Smooth muscle cell (in vitro differentiated cells): ENCODE measurements around the gene TMPRSS9. TPM values are rescaled to one million over a fixed set of nuclear protein-coding genes. Genes with fewer than 3 reads are reported as not detected.

Experiments used
- DNase-seq: peaks from one replicate; lab custom pipeline; 2025; ENCODE audit not compliant: unreplicated experiment; lab: John Stamatoyannopoulos, UW
- H2AFZ ChIP-seq: fragments of 200-600 bp; sonication (generic); 2 replicates; pipeline ENCODE4 v1.6.0; 2016; ENCODE audit warnings: antibody characterized with exemption, low read depth, mild to moderate bottlenecking
- H3F3A ChIP-seq: fragments of 200-600 bp; sonication (generic); 2 replicates; pipeline ENCODE4 v1.6.0; 2017; ENCODE audit warnings: antibody characterized with exemption, low read depth
- H3K27ac ChIP-seq: fragments of 200-600 bp; sonication (generic); 2 replicates; pipeline ENCODE4 v1.5.1; 2016; ENCODE audit warnings: low read depth, mild to moderate bottlenecking
- H3K27me3 ChIP-seq: fragments of 200-600 bp; sonication (generic); 2 replicates; pipeline ENCODE4 v1.6.1; 2016; ENCODE audit warnings: low read depth, mild to moderate bottlenecking
- H3K36me3 ChIP-seq: fragments of 200-600 bp; sonication (generic); 2 replicates; pipeline ENCODE4 v1.5.1; 2016; ENCODE audit warnings: low read depth
- H3K4me1 ChIP-seq: fragments of 200-600 bp; sonication (generic); 2 replicates; pipeline ENCODE4 v1.5.1; 2016; ENCODE audit warnings: low read depth
- H3K4me2 ChIP-seq: fragments of 200-600 bp; sonication (generic); 2 replicates; pipeline ENCODE4 v1.6.0; 2016; ENCODE audit warnings: mild to moderate bottlenecking
- H3K4me3 ChIP-seq: fragments of 200-600 bp; sonication (generic); 2 replicates; pipeline ENCODE4 v1.5.1; 2016; ENCODE audit warnings: mild to moderate bottlenecking
- H3K79me2 ChIP-seq: fragments of 200-600 bp; sonication (generic); 2 replicates; pipeline ENCODE4 v1.6.0; 2016; ENCODE audit warnings: low read depth, mild to moderate bottlenecking
- H3K9ac ChIP-seq: fragments of 200-600 bp; sonication (generic); 2 replicates; pipeline ENCODE4 v1.6.0; 2016; ENCODE audit warnings: low read depth
- H3K9me3 ChIP-seq: fragments of 200-600 bp; sonication (generic); replicated peaks from 2 replicates; pipeline ENCODE4 v1.5.1; 2016; ENCODE audit warnings: low read depth
- H4K20me1 ChIP-seq: fragments of 200-600 bp; sonication (generic); 2 replicates; pipeline ENCODE4 v1.6.0; 2016; ENCODE audit warnings: low read depth
- WGBS: methylation state at CpG from one replicate; pipeline ENCODE4 v1.1.7; 2016; ENCODE audit warnings: low lambda C conversion rate; 5-methylcytosine and 5-hydroxymethylcytosine counted together
- polyA plus RNA-seq: library from polyadenylated mRNA; unstranded; fragments of >200 nt; fragmentation: Nextera tagmentation; extraction: Ambion mirVana; gene quantifications from 2 replicates; pipeline ENCODE4 v1.2.1, GENCODE V29; 2016
- total RNA-seq: library from RNA; depleted of rRNA; stranded (reverse); fragments of >200 nt; gene quantifications from 2 replicates; pipeline ENCODE4 v1.2.3, GENCODE V29; 2014
- TF ChIP-seq, protein P1 (sequence below): fragments of 200-600 bp; sonication (generic); IDR thresholded peaks from 2 replicates; pipeline ENCODE4 v1.5.1; 2017; ENCODE audit warnings: borderline replicate concordance, mild to moderate bottlenecking, antibody characterized with exemption; ENCODE audit not compliant: insufficient read depth, poor library complexity, severe bottlenecking

The TMPRSS9 gene
- total and polyA plus RNA-seq, 2 experiments from 2014 or later, result 0.05 TPM; not detected in 1

- H3K4me3 ChIP-seq, result no peak overlapping the region
- no peak overlapping the region for H3K27ac ChIP-seq
- no peak overlapping the region for H3K9ac ChIP-seq
- H3K9me3 ChIP-seq, result no peaks in the 10 kb centered on the region
- H2AFZ ChIP-seq, result no peak overlapping the region
- no peaks in the 10 kb centered on the region for H3K4me1 ChIP-seq
- no peak overlapping the region for H3K4me2 ChIP-seq
- H3K36me3 ChIP-seq, result no peaks in the 10 kb centered on the region
- H3K27me3 ChIP-seq, result no peaks in the 10 kb centered on the region
- DNase-seq, result no peak
- peaks cover 75% of the 10 kb centered on the region for H4K20me1 ChIP-seq
- TF ChIP-seq, protein P1, sequence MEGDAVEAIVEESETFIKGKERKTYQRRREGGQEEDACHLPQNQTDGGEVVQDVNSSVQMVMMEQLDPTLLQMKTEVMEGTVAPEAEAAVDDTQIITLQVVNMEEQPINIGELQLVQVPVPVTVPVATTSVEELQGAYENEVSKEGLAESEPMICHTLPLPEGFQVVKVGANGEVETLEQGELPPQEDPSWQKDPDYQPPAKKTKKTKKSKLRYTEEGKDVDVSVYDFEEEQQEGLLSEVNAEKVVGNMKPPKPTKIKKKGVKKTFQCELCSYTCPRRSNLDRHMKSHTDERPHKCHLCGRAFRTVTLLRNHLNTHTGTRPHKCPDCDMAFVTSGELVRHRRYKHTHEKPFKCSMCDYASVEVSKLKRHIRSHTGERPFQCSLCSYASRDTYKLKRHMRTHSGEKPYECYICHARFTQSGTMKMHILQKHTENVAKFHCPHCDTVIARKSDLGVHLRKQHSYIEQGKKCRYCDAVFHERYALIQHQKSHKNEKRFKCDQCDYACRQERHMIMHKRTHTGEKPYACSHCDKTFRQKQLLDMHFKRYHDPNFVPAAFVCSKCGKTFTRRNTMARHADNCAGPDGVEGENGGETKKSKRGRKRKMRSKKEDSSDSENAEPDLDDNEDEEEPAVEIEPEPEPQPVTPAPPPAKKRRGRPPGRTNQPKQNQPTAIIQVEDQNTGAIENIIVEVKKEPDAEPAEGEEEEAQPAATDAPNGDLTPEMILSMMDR, result no peak
- H3K79me2 ChIP-seq, result peaks cover 56% of the 10 kb centered on the region
- 94% methylated on average over 33 of the region's 34 CpGs for WGBS
- no peaks in the 10 kb centered on the region for H3F3A ChIP-seq
These were observed 84.4 kb downstream of the TMPRSS9 start for GRCh38 chr19:2444251-2445002.

GRCh38 chr19:2446381-2446780 lies 86.3 kb downstream of the TMPRSS9 start:
- TF ChIP-seq, protein P1, result no peak
- no peaks in the 10 kb centered on the region for H3K36me3 ChIP-seq
- H3K27me3 ChIP-seq, result no peaks in the 10 kb centered on the region
- 97% methylated on average over 19 of the region's 19 CpGs for WGBS
- H3K4me2 ChIP-seq, result no peak overlapping the region
- no peak for DNase-seq
- H3K79me2 ChIP-seq, result peaks cover 68% of the 10 kb centered on the region
- H3K4me3 ChIP-seq, result no peak overlapping the region
- H3K9me3 ChIP-seq, result no peaks in the 10 kb centered on the region
- no peaks in the 10 kb centered on the region for H3K4me1 ChIP-seq
- peaks cover 70% of the 10 kb centered on the region for H4K20me1 ChIP-seq
- H3F3A ChIP-seq, result no peaks in the 10 kb centered on the region
- no peak overlapping the region for H3K27ac ChIP-seq
- H3K9ac ChIP-seq, result no peak overlapping the region
- no peak overlapping the region for H2AFZ ChIP-seq

GRCh38 chr19:2449019-2449418 lies 89.0 kb downstream of the TMPRSS9 start:
- TF ChIP-seq, protein P1, result no peak
- Histone ChIP-seq H3K27ac (no peak overlapping the region), H3K9ac (no peak overlapping the region), H3K4me1 (no peaks in the 10 kb centered on the region), H3K4me3 (no peak overlapping the region), H4K20me1 (peaks cover 67% of the 10 kb centered on the region), H3K36me3 (no peaks in the 10 kb centered on the region), H3K79me2 (peaks cover 80% of the 10 kb centered on the region), H3K27me3 (no peaks in the 10 kb centered on the region), H3F3A (no peaks in the 10 kb centered on the region), H3K4me2 (no peak overlapping the region), H3K9me3 (no peaks in the 10 kb centered on the region), H2AFZ (no peak overlapping the region)
- DNase-seq, result no peak
- 94% methylated on average over 11 of the region's 11 CpGs for WGBS

DNA sequence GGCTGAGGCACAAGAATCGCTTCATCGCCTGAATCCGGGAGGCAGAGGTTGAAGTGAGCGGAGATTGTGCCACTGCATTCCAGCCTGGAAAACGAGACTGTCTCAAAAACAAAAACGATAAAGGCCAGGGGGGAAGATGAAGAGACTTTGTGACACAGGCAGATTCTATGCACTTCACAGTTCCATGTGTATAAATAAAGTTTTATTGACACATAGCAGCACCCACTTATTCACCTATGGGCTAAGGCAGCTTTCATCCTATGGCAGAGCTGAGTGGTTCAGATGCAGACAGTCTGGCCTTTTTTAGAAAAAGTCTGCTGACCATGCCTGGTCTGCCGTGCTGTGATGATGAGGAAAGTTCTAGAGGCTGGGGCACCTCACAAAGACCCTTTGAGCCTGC lies 91.1 kb downstream of the TMPRSS9 start:
- H3K36me3 ChIP-seq, result no peaks in the 10 kb centered on the region
- H3K27ac ChIP-seq, result no peak overlapping the region
- H3K27me3 ChIP-seq, result no peaks in the 10 kb centered on the region
- H2AFZ ChIP-seq, result no peak overlapping the region
- no peaks in the 10 kb centered on the region for H3K9me3 ChIP-seq
- TF ChIP-seq, protein P1, result no peak
- no peak overlapping the region for H3K4me2 ChIP-seq
- no peak overlapping the region for H3K4me3 ChIP-seq
- 95% methylated on average over 7 of the region's 7 CpGs for WGBS
- H3K4me1 ChIP-seq, result peaks cover 4% of the 10 kb centered on the region
- DNase-seq, result no peak
- H3K79me2 ChIP-seq, result peaks cover 89% of the 10 kb centered on the region
- peaks cover 74% of the 10 kb centered on the region for H4K20me1 ChIP-seq
- H3F3A ChIP-seq, result no peaks in the 10 kb centered on the region
- no peak overlapping the region for H3K9ac ChIP-seq
